Glomerular endothelial cell (primary cell): ENCODE measurements around the gene ATG3. TPM values are rescaled to one million over a fixed set of nuclear protein-coding genes. Genes with fewer than 3 reads are reported as not detected.
"Not testable (repeated sequence)": the region's sequence is repeated elsewhere in the genome, so short reads cannot be mapped to it uniquely, and the experiment has no call there.

Source experiments
- DNase-seq: peaks from one replicate; pipeline ENCODE4 v3.0.0-alpha.2; 2011; ENCODE audit warnings: low read depth, low spot score; ENCODE audit errors: extremely low read depth
- total RNA-seq: library from RNA; depleted of rRNA; stranded (reverse); fragments of >200 nt; gene quantifications from 2 replicates; pipeline ENCODE4 v1.2.3, GENCODE V29; 2015

ATG3 gene
- total RNA-seq, 1 donor from 2014 or later, result 44.4 TPM

DNA sequence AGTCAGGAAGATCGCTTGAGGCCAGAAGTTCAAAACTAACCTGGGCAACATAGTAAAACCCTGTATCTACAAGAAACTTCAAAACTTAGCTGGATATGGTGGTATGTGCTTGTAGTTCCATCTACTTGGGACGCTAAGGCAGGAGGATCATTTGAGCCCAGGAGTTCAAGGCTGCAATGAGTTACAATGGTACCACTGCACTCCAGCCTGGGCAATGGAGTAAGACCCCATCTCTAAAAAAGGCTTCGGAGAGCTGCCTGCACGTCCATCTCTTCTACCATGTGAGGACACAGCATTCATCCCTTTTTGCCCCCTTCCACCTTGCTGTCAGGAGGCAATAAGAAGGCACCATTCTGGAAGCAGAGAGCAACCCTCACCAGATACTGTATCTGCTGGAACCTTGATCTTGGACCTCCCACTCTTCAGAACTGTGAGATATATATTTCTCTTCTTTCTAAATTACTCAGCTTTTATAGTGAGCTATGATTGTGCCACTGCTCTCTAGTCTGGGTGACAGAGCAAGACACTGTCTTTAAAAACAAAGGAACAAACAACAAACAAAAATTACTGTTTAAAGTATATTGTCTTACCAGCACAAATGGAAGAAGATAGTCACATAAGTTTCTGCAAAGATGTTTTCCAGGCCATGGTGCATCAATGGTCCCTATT, 58.3 kb downstream of the ATG3 start:
- no peak for DNase-seq

DNA sequence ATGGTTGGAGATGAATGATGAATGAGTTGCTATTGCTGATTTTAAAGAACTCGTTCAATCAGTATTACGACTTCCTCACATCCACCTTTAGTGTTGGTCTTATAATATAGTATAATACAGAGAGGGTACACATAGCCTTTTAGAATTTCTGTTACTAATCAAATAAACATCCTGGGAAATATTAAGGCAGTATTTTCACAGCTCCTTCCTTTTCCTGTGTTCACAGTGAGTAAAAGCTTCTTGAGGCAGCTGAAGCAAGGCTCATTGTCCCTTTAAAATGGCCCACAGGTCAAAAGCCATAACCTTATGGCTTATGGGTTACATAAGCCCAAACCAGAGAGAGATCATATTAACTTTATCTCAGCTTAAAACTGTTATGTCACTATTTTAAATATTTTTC, 61.1 kb downstream of the ATG3 start:
- DNase-seq, result peak; percentile 57

DNA sequence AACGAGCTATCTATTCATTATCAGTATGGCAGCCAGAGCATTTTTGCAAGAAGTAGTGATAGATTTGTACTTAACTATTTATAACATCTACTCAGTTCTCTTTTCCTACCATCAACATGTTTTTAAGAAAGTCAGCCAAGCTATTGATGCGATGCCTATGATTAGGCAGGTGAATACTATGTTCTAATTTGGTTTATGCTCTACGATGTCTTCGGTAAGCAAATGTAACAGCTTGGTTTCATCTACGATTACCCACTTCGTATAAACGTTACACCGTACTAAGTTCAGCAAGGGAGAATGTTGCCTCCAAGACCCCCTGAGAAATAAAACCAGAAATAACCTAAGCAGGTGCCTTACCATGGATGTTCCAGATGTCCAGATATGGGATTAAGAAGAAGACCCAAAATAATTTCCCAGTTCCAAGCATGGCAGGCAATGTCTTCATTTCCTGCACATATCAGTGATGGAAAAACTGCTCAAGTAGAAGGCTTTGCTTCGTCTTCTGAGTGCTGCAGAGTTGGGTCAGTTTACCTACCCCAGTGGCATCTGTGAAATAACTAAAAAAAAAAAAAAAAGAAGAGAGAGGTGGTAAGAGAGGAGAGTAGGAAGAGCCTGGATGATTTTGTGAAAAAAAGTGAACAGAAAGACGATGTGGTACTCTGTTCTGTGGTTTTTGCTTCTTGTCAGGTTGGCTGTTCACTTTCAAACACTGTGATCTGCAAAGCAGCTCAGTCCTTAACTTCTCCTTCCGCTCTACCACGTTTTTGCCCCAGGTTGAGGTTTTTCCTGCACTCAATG, 62.6 kb downstream of the ATG3 start, which contains the start of gene BTLA:
Gene BTLA, minus strand, starts transcription at position 559 of the 798 bp plus-strand sequence. Its CDS starts 114 bp downstream, at position 445.
- DNase-seq, result no peak

DNA sequence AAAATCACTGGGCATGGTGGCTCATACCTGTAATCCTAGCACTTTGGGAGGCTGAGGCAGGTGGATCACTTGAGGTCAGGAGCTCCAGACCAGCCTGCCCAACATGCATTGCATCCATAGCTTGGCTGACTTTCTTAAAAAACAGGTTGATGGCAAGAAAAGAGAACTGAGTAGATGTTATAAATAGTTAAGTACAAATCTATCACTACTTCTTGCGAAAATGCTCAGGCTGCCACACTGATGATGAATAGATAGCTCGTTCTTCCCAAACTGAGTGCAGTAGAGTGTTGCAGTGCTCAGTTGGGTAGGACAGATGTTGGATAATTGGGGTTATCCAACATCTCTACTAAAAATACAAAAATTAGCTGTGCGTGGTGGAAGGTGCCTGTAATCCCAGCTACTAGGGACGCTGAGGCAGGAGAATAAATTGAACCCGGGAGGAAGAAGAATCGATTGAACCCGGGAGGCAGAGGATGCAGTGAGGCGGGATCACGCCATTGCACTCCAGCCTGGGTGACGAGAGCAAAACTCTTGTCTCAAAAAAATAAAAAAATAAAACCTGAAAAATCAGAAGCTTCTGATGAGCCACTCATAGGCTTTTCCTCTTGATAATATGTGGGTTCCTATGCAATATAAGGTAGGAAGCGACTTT, 63.7 kb downstream of the ATG3 start:
- DNase-seq, result no peak

DNA sequence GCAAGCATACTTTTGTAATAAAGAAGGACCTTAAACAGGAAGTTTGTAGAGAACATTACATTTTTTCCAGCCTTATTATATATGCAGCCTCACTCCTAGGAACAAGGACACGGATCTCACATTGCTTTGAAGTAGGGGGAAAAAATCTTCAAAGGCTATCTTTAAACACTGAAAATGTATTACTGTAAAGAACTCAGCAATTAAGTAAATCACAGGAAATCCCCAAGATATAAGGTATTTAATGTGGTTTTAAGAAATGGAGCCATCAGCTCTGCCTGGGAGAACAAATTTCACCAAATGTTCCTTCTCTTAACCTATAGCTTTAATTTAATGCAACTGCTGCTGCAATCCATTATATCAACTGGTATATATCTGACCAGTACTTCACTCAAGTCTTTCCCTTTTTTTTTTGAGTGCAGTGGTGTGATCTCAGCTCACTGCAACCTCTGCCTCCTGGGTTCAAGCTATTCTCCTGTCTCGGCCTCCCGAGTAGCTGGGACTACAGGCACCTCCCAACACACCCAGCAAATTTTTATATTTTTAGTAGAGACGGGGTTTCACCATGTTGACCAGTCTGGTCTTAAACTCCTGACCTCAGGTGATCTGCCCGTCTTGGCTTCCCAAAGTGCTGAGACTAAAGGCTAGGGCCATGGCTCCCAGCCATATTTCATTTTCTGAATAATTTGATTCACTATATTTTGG, 65.2 kb downstream of the ATG3 start:
- DNase-seq, result no peak

DNA sequence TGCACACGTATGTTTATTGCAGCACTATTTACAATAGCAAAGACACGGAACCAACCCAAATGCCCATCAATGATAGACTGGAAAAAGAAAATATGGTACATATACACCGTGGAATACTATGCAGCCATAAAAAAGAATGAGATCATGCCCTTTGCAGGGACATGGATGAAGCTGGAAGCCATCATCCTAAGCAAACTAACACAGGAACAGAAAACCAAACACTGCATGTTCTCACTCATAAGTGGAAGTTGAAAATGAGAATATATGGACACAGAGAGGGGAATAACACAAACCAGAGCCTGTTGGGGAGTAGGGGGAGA, 67.4 kb downstream of the ATG3 start:
- not testable (repeated sequence) for DNase-seq

DNA sequence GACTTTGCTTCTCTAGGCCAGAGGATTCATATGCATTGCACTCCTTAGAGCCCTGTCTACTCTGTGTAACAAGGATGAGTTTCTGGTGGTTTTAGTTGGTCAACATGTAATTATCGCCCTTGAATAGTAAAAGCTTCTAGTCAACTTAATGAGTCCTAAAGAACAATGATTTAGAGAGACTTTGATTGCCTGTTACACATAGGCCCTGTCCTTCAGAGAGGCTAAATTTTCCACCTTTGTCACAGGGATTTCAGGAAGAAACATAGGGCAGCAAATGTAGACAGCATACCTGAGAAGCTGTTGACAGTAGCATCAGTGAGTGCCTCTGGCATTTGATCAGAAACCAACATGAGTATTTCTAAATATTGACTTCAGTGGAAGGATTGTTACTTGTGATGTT, 69.6 kb downstream of the ATG3 start:
- DNase-seq, result no peak

DNA sequence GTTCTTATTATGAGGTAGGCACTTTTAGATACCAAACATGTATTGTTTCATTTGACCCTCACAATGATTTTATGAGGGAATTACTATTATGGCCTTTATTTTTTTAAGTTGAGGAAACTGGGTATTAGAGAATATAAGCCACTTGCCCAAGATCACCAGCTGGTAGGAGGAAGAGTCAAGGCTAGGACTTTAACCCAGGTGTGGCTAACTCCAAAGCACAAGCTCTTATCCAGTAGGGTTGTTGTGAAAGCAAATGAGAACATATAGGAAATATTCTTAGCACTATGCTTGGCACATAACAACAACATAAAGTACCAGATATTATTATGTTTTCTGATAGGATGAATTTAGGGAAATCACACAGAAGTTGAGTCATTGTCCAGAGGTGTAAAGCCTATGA, 70.4 kb downstream of the ATG3 start:
- no peak for DNase-seq

DNA sequence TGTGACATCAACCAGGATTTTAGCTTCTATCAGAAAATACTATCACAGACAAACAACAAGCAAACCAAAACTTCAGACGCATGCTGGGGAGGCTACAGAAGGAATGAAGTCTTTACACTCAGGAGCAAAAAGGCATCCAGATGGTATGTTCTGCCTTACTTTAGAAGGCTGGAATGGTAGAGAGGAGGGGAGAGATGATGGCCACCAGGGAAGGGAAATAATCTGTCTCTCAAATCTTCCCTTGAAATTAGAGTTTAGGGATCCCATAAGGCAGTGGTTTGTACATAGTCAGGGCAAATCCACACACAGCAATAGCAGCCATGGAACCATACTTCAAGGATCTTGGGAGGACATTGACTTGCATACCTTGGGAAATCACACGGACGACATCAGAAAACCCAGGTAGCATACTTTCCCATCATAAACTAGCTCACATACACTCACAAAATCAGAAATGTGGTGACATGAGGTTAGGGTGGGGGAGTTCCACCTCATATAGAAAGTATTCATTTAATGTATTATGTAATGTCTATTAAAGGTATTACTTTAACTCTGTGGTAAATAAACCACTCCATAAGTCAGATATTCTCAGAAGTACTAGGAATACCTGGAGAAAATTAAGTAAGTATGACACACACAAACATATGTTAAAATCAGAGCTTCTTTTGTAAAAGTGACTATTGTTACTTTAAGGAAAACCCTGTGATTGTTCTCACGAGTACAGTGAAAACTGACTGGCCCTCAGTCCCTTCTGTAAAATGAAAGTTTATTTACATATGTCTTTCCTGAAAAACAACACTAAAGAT, 71.9 kb downstream of the ATG3 start:
- DNase-seq, result no peak

DNA sequence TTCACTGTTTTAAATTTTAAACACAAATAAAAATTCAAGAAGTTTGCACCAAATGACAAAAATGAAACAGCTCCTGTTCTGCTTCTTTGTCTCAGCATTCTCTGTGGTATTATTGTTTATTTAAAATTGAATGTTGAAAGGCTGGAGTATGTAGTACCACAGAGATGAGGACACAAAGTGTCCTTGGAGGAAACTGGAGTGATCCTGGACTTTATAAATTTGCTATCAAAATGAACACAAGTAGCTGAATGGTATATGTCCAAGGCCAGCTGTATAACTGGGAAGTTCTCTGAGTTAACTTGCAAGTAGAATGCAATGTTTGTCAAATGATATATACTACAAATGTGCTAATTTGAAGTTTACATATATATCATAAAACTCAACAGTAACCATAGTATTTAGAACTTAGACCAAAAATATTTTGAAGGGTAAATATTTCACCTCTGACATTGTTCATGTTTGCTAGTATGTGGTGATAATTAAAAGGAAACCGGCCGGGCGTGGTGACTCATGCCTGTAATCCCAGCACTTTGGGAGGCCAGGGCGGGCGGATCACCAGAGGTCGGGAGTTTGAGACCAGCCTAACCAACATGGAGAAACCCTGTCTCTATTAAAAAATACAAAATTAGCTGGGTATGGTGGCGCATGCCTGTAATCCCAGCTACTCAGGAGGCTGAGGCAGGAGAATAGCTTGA, 74.8 kb downstream of the ATG3 start:
- DNase-seq, result no peak

DNA sequence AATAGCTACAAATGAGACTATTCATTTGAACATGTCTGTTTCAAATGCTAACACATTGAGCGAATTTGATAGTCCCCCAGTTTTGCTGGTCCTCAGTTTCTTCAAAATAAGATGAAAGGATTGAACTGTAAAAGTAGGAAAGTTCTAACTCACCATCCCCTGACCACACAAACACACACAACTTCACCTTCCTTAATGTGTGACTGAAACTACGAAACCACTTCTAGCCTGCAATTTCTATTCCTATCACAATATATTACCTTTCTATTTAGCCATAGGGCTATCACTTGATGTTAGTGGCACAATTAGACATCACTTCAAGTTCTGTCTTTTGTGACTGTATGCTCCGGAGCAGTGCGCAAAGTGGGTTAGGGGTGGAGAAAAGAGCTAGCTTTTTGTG, 77.4 kb downstream of the ATG3 start:
- no peak for DNase-seq

DNA sequence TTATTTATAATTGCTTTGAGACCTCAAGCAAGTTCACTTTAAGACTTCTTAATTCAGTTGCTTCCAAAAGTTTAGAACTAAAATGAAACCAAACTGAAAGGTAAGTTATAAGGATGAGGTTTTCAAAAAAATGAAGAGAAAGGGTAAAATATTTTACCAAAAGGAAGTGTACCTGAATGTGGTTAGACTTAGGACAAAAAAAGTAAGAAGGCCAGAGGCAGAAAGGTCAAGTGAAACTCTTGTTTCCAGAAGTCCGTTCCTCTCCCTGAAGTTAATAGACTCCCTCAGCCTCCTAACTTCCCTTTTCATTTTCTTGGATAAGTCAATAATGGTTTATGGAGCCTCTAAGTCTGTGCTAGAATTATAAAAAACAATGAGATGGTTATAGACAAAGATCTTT, 79.1 kb downstream of the ATG3 start:
- no peak for DNase-seq

Other genes with a start within 250 kb of the ATG3 start
- gene CD200, start 228.8 kb downstream of the ATG3 start, total RNA-seq, result 0.92 and 9.9 TPM in 2 replicates
- not detected in 2 replicates for gene BTLA, start 62.5 kb downstream of the ATG3 start, total RNA-seq
- gene SLC35A5, start 83 bp upstream of the ATG3 start, total RNA-seq, result 20.4 and 30.2 TPM in 2 replicates
- gene CCDC80, start 79.2 kb upstream of the ATG3 start, total RNA-seq, result 7.6 and 16.2 TPM in 2 replicates